HepG2 (cell line): ENCODE data around the gene PHF2. TPM values are rescaled to one million over a fixed set of nuclear protein-coding genes. Genes with fewer than 3 reads are reported as not detected.

Experiments
- PHF8 ChIP-seq: sonication (generic); formaldehyde crosslinking; IDR thresholded peaks from 2 replicates; pipeline ENCODE4 v1.5.0; 2020; ENCODE audit warnings: missing genetic modification reagents
- SRSF1 ChIP-seq: fragments of 200-400 bp; formaldehyde crosslinking; optimal IDR thresholded peaks from 2 replicates; pipeline ENCODE3; 2017; ENCODE audit warnings: mild to moderate bottlenecking, low read depth, low read length, moderate library complexity
- polyA plus RNA-seq, 8 experiments: library from polyadenylated mRNA; depleted of rRNA in 3 of 8; stranded (reverse) in 7 of 8; unstranded in 1 of 8; fragments of >200 nt; fragmentation: Illumina TruSeq in 4 of 8; extraction: Trizol in 4 of 8; gene quantifications; 2 replicates each; pipeline versions ENCODE4 v1.2.1 to v1.2.3, GENCODE V29; 2011 to 2016; ENCODE audit warnings: low read depth in 4 of 8, missing spikeins in 1 of 8, mixed read lengths in 1 of 8; ENCODE audit not compliant: insufficient read depth in 1 of 8
- total RNA-seq, 5 experiments: library from RNA; depleted of rRNA; stranded (reverse); fragments of >200 nt; fragmentation: Illumina TruSeq; extraction: Trizol; gene quantifications; 2 replicates each; pipeline ENCODE4 v1.2.3, GENCODE V29; 2016; ENCODE audit warnings: low read depth in 1 of 5
- TF ChIP-seq, protein P1 (sequence below): sonication (generic); formaldehyde crosslinking; IDR thresholded peaks from 2 replicates; pipeline ENCODE4 v1.5.0; 2020; ENCODE audit warnings: mild to moderate bottlenecking, missing genetic modification reagents, borderline replicate concordance
- TF ChIP-seq, protein P2 (sequence below): sonication (generic); formaldehyde crosslinking; IDR thresholded peaks from 2 replicates; pipeline ENCODE4 v1.8.1; 2023; ENCODE audit warnings: mild to moderate bottlenecking, missing genetic modification reagents

PHF2 gene
- total and polyA plus RNA-seq, 2 of the 13 experiments (the other 11 are each of a cell fraction or from before 2014, with no cell fraction given), result 6.6 to 9.1 TPM

DNA sequence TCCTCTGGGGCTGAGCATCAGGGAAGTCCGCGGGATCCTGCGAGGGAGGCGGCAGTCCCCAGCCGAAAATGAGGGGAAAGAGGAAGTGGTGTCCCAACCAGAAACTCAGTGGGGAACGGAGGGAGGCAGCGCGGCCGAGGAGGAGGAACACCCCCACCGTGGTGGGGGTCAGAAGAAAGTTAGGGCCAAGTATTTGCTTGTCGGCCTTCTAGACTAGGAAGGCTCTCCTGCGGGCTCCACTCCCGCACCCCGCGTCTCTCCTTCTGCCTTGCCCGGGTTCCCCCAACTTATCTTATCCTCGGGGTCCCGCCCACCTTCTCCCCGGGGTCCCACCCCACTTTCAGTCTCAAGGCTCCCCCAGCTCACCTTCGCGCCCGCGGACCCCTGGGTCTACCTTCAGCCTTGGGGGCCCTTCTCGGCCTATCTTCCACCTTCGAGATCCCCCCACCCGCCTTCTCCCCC is 557 bp upstream of the PHF2 start (continued):
- TF ChIP-seq PHF8 (CRISPR knock-in tag), result peak; percentile 67
- no peak for TF ChIP-seq SRSF1
- TF ChIP-seq, protein P1, sequence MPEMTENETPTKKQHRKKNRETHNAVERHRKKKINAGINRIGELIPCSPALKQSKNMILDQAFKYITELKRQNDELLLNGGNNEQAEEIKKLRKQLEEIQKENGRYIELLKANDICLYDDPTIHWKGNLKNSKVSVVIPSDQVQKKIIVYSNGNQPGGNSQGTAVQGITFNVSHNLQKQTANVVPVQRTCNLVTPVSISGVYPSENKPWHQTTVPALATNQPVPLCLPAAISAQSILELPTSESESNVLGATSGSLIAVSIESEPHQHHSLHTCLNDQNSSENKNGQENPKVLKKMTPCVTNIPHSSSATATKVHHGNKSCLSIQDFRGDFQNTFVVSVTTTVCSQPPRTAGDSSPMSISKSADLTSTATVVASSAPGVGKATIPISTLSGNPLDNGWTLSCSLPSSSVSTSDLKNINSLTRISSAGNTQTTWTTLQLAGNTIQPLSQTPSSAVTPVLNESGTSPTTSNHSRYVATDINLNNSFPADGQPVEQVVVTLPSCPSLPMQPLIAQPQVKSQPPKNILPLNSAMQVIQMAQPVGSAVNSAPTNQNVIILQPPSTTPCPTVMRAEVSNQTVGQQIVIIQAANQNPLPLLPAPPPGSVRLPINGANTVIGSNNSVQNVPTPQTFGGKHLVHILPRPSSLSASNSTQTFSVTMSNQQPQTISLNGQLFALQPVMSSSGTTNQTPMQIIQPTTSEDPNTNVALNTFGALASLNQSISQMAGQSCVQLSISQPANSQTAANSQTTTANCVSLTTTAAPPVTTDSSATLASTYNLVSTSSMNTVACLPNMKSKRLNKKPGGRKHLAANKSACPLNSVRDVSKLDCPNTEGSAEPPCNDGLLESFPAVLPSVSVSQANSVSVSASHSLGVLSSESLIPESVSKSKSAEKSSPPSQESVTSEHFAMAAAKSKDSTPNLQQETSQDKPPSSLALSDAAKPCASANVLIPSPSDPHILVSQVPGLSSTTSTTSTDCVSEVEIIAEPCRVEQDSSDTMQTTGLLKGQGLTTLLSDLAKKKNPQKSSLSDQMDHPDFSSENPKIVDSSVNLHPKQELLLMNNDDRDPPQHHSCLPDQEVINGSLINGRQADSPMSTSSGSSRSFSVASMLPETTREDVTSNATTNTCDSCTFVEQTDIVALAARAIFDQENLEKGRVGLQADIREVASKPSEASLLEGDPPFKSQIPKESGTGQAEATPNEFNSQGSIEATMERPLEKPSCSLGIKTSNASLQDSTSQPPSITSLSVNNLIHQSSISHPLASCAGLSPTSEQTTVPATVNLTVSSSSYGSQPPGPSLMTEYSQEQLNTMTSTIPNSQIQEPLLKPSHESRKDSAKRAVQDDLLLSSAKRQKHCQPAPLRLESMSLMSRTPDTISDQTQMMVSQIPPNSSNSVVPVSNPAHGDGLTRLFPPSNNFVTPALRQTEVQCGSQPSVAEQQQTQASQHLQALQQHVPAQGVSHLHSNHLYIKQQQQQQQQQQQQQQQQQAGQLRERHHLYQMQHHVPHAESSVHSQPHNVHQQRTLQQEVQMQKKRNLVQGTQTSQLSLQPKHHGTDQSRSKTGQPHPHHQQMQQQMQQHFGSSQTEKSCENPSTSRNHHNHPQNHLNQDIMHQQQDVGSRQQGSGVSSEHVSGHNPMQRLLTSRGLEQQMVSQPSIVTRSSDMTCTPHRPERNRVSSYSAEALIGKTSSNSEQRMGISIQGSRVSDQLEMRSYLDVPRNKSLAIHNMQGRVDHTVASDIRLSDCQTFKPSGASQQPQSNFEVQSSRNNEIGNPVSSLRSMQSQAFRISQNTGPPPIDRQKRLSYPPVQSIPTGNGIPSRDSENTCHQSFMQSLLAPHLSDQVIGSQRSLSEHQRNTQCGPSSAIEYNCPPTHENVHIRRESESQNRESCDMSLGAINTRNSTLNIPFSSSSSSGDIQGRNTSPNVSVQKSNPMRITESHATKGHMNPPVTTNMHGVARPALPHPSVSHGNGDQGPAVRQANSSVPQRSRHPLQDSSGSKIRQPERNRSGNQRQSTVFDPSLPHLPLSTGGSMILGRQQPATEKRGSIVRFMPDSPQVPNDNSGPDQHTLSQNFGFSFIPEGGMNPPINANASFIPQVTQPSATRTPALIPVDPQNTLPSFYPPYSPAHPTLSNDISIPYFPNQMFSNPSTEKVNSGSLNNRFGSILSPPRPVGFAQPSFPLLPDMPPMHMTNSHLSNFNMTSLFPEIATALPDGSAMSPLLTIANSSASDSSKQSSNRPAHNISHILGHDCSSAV (CRISPR knock-in tag), result no peak
- TF ChIP-seq, protein P2, sequence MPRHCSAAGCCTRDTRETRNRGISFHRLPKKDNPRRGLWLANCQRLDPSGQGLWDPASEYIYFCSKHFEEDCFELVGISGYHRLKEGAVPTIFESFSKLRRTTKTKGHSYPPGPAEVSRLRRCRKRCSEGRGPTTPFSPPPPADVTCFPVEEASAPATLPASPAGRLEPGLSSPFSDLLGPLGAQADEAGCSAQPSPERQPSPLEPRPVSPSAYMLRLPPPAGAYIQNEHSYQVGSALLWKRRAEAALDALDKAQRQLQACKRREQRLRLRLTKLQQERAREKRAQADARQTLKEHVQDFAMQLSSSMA (CRISPR knock-in tag), result no peak
